Osteoblast (primary cell): ENCODE results near the gene PLCG1. TPM values are rescaled to one million over a fixed set of nuclear protein-coding genes. Genes with fewer than 3 reads are reported as not detected.

Source experiments
- DNase-seq: peaks from one replicate; pipeline ENCODE4 v3.0.0; 2011; ENCODE audit warnings: low spot score, mixed read lengths; ENCODE audit not compliant: insufficient read length; ENCODE audit errors: missing footprints
- H2AFZ ChIP-seq: 2 replicates; pipeline ENCODE4 v1.6.0; 2011; ENCODE audit warnings: mild to moderate bottlenecking, low read length
- H3K27ac ChIP-seq: 2 replicates; pipeline ENCODE4 v1.5.1; 2011; ENCODE audit warnings: mild to moderate bottlenecking, low read depth, low read length, moderate library complexity
- H3K27me3 ChIP-seq: 2 replicates; pipeline ENCODE4 v1.6.0; 2012; ENCODE audit warnings: mild to moderate bottlenecking, control low read depth, inconsistent platforms, low read length, moderate library complexity; ENCODE audit not compliant: insufficient read depth
- H3K36me3 ChIP-seq: 2 replicates; pipeline ENCODE4 v1.5.1; 2011; ENCODE audit warnings: mild to moderate bottlenecking, low read length, control low read depth, moderate library complexity; ENCODE audit not compliant: insufficient read depth
- H3K4me1 ChIP-seq: 2 replicates; pipeline ENCODE4 v1.5.1; 2011; ENCODE audit warnings: mild to moderate bottlenecking, low read length, control low read depth, moderate library complexity; ENCODE audit not compliant: insufficient read depth
- H3K4me2 ChIP-seq: 2 replicates; pipeline ENCODE4 v1.6.0; 2011; ENCODE audit warnings: mild to moderate bottlenecking, low read length; ENCODE audit not compliant: insufficient read depth
- H3K4me3 ChIP-seq: fragments of 200-600 bp; sonication (generic); 3 replicates; pipeline ENCODE4 v1.5.1; 2012; ENCODE audit warnings: mild to moderate bottlenecking, low read length, inconsistent platforms; ENCODE audit not compliant: insufficient read depth
- H3K79me2 ChIP-seq: 2 replicates; pipeline ENCODE4 v1.6.0; 2012; ENCODE audit warnings: mild to moderate bottlenecking, low read length, control low read depth, inconsistent platforms; ENCODE audit not compliant: insufficient read depth
- H3K9me3 ChIP-seq: 2 replicates; pipeline ENCODE4 v1.5.1; 2011; ENCODE audit warnings: low read depth, low read length, control low read depth
- H4K20me1 ChIP-seq: 2 replicates; pipeline ENCODE4 v1.6.0; 2012; ENCODE audit warnings: mild to moderate bottlenecking, low read length, control low read depth; ENCODE audit not compliant: insufficient read depth
- CTCF ChIP-seq: IDR thresholded peaks from 2 replicates; pipeline ENCODE4 v1.5.1; 2011; ENCODE audit warnings: mild to moderate bottlenecking, low read depth, low read length, moderate library complexity; ENCODE audit errors: extremely low read depth
- total RNA-seq: library from RNA; depleted of rRNA; stranded (reverse); fragments of >200 nt; gene quantifications from 2 replicates; pipeline ENCODE4 v1.2.3, GENCODE V29; 2012

PLCG1 gene
- total RNA-seq, 1 donor = 72.4 TPM

DNA sequence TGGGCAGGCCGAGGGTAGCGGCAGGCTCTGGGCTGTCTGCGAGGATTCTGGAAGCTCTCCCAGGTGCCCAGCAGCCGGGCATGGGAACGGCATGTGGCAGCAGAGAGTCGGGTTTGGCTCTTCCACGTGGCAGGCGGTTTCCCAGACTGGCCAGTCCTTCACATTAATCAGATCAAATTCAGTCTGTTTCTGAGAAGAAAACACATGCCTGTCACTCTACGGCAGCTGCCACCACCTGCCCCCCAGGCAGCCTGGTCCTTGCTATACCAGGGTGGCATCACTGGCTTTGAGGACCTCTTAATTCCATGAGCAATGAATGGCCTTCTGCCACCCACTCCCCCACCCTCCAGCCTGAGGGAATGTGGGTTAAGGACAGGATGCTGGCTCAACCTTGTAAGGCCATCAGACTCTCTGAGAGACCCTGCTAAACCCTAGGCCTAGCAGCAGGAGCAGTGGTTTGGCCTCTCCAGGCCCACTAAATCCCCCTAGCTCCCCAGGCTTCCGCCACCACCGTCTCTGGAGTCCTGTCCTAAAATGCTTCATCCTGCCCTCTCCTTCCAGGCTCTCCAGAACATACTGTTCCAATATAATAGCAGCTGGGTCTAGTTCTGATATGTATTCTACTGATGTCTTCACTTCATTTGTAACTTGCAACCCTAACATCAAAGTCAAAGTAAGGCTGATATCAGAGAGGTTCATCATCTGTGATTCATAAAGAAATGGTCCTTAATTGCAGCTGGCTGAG, 47.8 kb downstream of the PLCG1 start:
- Histone ChIP-seq H3K4me3 (no peak overlapping the region), H3K9me3 (no peaks in the 10 kb centered on the region), H3K4me1 (no peaks in the 10 kb centered on the region), H3K36me3 (peaks cover 27% of the 10 kb centered on the region), H3K27ac (no peak overlapping the region), H3K79me2 (peaks cover 16% of the 10 kb centered on the region), H3K4me2 (no peak overlapping the region), H3K27me3 (no peaks in the 10 kb centered on the region), H2AFZ (no peak overlapping the region), H4K20me1 (no peaks in the 10 kb centered on the region)
- peak; percentile 61 for DNase-seq
- no peak for TF ChIP-seq CTCF

DNA sequence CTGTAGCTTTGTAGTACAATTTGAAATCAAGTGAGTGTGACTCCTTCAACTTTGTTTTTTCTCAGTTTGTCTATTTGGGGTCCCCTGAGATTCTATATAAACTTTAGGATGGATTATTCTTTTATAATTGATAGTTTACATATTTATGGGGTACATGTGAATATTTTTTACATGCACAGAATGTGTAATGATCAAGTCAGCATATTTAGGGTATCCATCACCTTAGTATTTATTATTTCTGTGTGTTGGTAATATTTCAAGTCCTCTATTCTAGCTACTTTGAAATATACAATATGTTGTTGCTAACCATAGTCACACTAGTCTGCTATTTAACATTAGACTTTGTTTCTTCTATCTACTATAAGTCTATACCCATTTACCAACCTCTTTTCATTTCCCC, 50.3 kb downstream of the PLCG1 start:
- Histone ChIP-seq H2AFZ (no peak overlapping the region), H3K4me2 (no peak overlapping the region), H3K4me3 (no peak overlapping the region), H3K27me3 (no peaks in the 10 kb centered on the region), H3K27ac (no peak overlapping the region), H3K79me2 (peaks cover 5% of the 10 kb centered on the region), H3K9me3 (no peaks in the 10 kb centered on the region), H4K20me1 (no peaks in the 10 kb centered on the region), H3K36me3 (peaks cover 19% of the 10 kb centered on the region), H3K4me1 (no peaks in the 10 kb centered on the region)
- no peak for DNase-seq
- TF ChIP-seq CTCF = no peak

- Histone ChIP-seq H3K79me2 (peaks cover 2% of the 10 kb centered on the region), H4K20me1 (no peaks in the 10 kb centered on the region), H3K9me3 (no peaks in the 10 kb centered on the region), H3K4me3 (no peak overlapping the region), H2AFZ (no peak overlapping the region), H3K27me3 (no peaks in the 10 kb centered on the region), H3K36me3 (peaks cover 5% of the 10 kb centered on the region), H3K4me1 (no peaks in the 10 kb centered on the region), H3K27ac (no peak overlapping the region), H3K4me2 (no peak overlapping the region)
- DNase-seq = no peak
- TF ChIP-seq CTCF = no peak
Observed at GRCh38 chr20:41191562-41192500, 54.5 kb downstream of the PLCG1 start.

DNA sequence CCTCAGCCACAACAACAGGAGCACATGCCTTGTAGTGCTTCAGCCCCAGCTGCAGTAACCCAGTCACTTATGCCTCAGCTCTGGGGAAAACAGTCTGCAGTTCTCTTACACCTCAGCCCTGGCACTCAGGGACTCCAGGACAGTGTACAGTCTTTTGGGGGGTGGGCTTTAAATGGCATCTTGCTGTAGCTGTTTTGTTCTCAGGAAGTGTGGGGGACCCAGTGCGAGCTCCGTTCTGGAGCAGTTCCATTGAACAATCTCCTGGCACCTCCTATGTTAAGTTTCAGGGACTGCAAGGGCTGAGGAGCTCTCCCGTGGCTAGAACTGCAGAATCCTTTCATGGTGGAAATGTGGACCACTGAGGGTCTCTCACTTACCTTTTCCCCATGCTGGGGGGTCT, 55.2 kb downstream of the PLCG1 start:
- no peaks in the 10 kb centered on the region for H3K9me3 ChIP-seq
- no peak for TF ChIP-seq CTCF
- no peak overlapping the region for H3K4me2 ChIP-seq
- H3K4me3 ChIP-seq = no peak overlapping the region
- peaks cover 2% of the 10 kb centered on the region for H3K79me2 ChIP-seq
- H4K20me1 ChIP-seq = no peaks in the 10 kb centered on the region
- H3K27ac ChIP-seq = no peak overlapping the region
- H3K36me3 ChIP-seq = peaks cover 5% of the 10 kb centered on the region
- no peaks in the 10 kb centered on the region for H3K27me3 ChIP-seq
- H3K4me1 ChIP-seq = no peaks in the 10 kb centered on the region
- DNase-seq = no peak
- H2AFZ ChIP-seq = no peak overlapping the region
